ENCODE results near the gene CRTAC1.

The CRTAC1 gene

GRCh38 chr10:98013122-98013521, 17.3 kb downstream of the CRTAC1 start:
- Histone ChIP-seq H4K12ac (ENCODE audit: low read depth, low read length) (no peak overlapping the region), H3K79me1 (ENCODE audit: low read length) (no peaks in the 10 kb centered on the region), H3K23ac (ENCODE audit: low read length) (no peak overlapping the region), H3K27me3 (ENCODE audit: insufficient read depth, low read length) (no peaks in the 10 kb centered on the region), H3K79me2 (ENCODE audit: control insufficient read depth, insufficient read depth, low read length, poor library complexity) (no peaks in the 10 kb centered on the region), H3K4me2 (ENCODE audit: low read length) (no peak overlapping the region), H2BK12ac (ENCODE audit: low read length) (no peak overlapping the region), H3K4ac (ENCODE audit: low read depth, low read length) (no peak overlapping the region), H4K8ac (ENCODE audit: low read depth, low read length) (no peak overlapping the region), H3K4me1 (ENCODE audit: control insufficient read depth in 1 of 2, insufficient read depth in 2 of 2, low read length in 2 of 2) (no peaks in the 10 kb centered on the region), H3K9ac (ENCODE audit: low read length) (no peak overlapping the region), H4K91ac (ENCODE audit: low read depth, low read length) (no peak overlapping the region), H2AFZ (ENCODE audit: insufficient read depth, low read length, poor library complexity) (no peak overlapping the region), H3K4me3 (ENCODE audit: low read depth, low read length) (no peak overlapping the region), H2BK5ac (ENCODE audit: low read depth, low read length, poor library complexity) (no peak overlapping the region), H3K14ac (ENCODE audit: low read length) (no peak overlapping the region), H2BK120ac (ENCODE audit: insufficient read depth, low read length, poor library complexity) (no peak overlapping the region), H3K36me3 (ENCODE audit: control insufficient read depth in 1 of 2, insufficient read depth in 2 of 2, low read length in 2 of 2) (no peaks in the 10 kb centered on the region), H2AK5ac (ENCODE audit: low read length) (no peak overlapping the region), H3K18ac (ENCODE audit: low read length) (no peak overlapping the region), H3K9me3 (ENCODE audit: insufficient read depth, low read depth, low read length) (no peaks in the 10 kb centered on the region), H3K27ac (ENCODE audit: low read depth, low read length) (no peak overlapping the region)
- WGBS (ENCODE audit: extremely low coverage, insufficient coverage, insufficient read length), result no CpG with 5 or more reads among the region's 4 CpGs
- DNase-seq, result no peak

- no peak for DNase-seq
- no peak overlapping the region for H2BK120ac ChIP-seq (ENCODE audit: insufficient read depth, low read length, poor library complexity)
- H2BK5ac ChIP-seq (ENCODE audit: low read depth, low read length, poor library complexity), result no peak overlapping the region
- no peak overlapping the region for H3K9ac ChIP-seq (ENCODE audit: low read length)
- no peak overlapping the region for H3K4me2 ChIP-seq (ENCODE audit: low read length)
- no peak overlapping the region for H2AFZ ChIP-seq (ENCODE audit: insufficient read depth, low read length, poor library complexity)
- H4K8ac ChIP-seq (ENCODE audit: low read depth, low read length), result no peak overlapping the region
- H3K14ac ChIP-seq (ENCODE audit: low read length), result no peak overlapping the region
- no peaks in the 10 kb centered on the region for H3K36me3 ChIP-seq (ENCODE audit: control insufficient read depth in 1 of 2, insufficient read depth in 2 of 2, low read length in 2 of 2)
- H3K4me3 ChIP-seq (ENCODE audit: low read depth, low read length), result no peak overlapping the region
- no peak overlapping the region for H3K27ac ChIP-seq (ENCODE audit: low read depth, low read length)
- H4K12ac ChIP-seq (ENCODE audit: low read depth, low read length), result no peak overlapping the region
- H3K79me1 ChIP-seq (ENCODE audit: low read length), result no peaks in the 10 kb centered on the region
- H2AK5ac ChIP-seq (ENCODE audit: low read length), result no peak overlapping the region
- no peaks in the 10 kb centered on the region for H3K9me3 ChIP-seq (ENCODE audit: insufficient read depth, low read depth, low read length)
- H3K79me2 ChIP-seq (ENCODE audit: control insufficient read depth, insufficient read depth, low read length, poor library complexity), result no peaks in the 10 kb centered on the region
- H3K4ac ChIP-seq (ENCODE audit: low read depth, low read length), result no peak overlapping the region
- no peak overlapping the region for H2BK12ac ChIP-seq (ENCODE audit: low read length)
- no peaks in the 10 kb centered on the region for H3K27me3 ChIP-seq (ENCODE audit: insufficient read depth, low read length)
- H4K91ac ChIP-seq (ENCODE audit: low read depth, low read length), result no peak overlapping the region
- WGBS (ENCODE audit: extremely low coverage, insufficient coverage, insufficient read length), result no CpG with 5 or more reads among the region's 2 CpGs
- no peak overlapping the region for H3K18ac ChIP-seq (ENCODE audit: low read length)
- no peak overlapping the region for H3K23ac ChIP-seq (ENCODE audit: low read length)
- no peaks in the 10 kb centered on the region for H3K4me1 ChIP-seq (ENCODE audit: control insufficient read depth in 1 of 2, insufficient read depth in 2 of 2, low read length in 2 of 2)
Measured at GRCh38 chr10:98012644-98013043, 17.8 kb downstream of the CRTAC1 start.

- Histone ChIP-seq H3K18ac (ENCODE audit: low read length) (no peak overlapping the region), H3K4ac (ENCODE audit: low read depth, low read length) (no peak overlapping the region), H3K4me1 (ENCODE audit: control insufficient read depth in 1 of 2, insufficient read depth in 2 of 2, low read length in 2 of 2) (peaks cover 0 to 2% of the 10 kb centered on the region in 2 experiments), H3K9ac (ENCODE audit: low read length) (no peak overlapping the region), H2BK5ac (ENCODE audit: low read depth, low read length, poor library complexity) (no peak overlapping the region), H4K12ac (ENCODE audit: low read depth, low read length) (no peak overlapping the region), H4K91ac (ENCODE audit: low read depth, low read length) (no peak overlapping the region), H2BK12ac (ENCODE audit: low read length) (no peak overlapping the region), H3K36me3 (ENCODE audit: control insufficient read depth in 1 of 2, insufficient read depth in 2 of 2, low read length in 2 of 2) (no peaks in the 10 kb centered on the region), H2AFZ (ENCODE audit: insufficient read depth, low read length, poor library complexity) (no peak overlapping the region), H3K27ac (ENCODE audit: low read depth, low read length) (no peak overlapping the region), H4K8ac (ENCODE audit: low read depth, low read length) (no peak overlapping the region), H3K14ac (ENCODE audit: low read length) (no peak overlapping the region), H2AK5ac (ENCODE audit: low read length) (no peak overlapping the region), H3K4me3 (ENCODE audit: low read depth, low read length) (no peak overlapping the region), H3K9me3 (ENCODE audit: insufficient read depth, low read depth, low read length) (no peaks in the 10 kb centered on the region), H3K79me2 (ENCODE audit: control insufficient read depth, insufficient read depth, low read length, poor library complexity) (no peaks in the 10 kb centered on the region), H3K23ac (ENCODE audit: low read length) (no peak overlapping the region), H3K79me1 (ENCODE audit: low read length) (no peaks in the 10 kb centered on the region), H3K27me3 (ENCODE audit: insufficient read depth, low read length) (no peaks in the 10 kb centered on the region), H3K4me2 (ENCODE audit: low read length) (no peak overlapping the region), H2BK120ac (ENCODE audit: insufficient read depth, low read length, poor library complexity) (no peak overlapping the region)
- DNase-seq, result no peak
- no CpG with 5 or more reads among the region's 9 CpGs for WGBS (ENCODE audit: extremely low coverage, insufficient coverage, insufficient read length)
Measured at GRCh38 chr10:98010939-98011685, 19.3 kb downstream of the CRTAC1 start.

GRCh38 chr10:98006266-98006665, 24.2 kb downstream of the CRTAC1 start:
- DNase-seq, result no peak

More at GRCh38 chr10:98006266-98006665, 24.2 kb downstream of the CRTAC1 start:
- H2AFZ ChIP-seq (ENCODE audit: insufficient read depth, low read length, poor library complexity), result no peak overlapping the region
- no peaks in the 10 kb centered on the region for H3K79me1 ChIP-seq (ENCODE audit: low read length)
- H3K27me3 ChIP-seq (ENCODE audit: insufficient read depth, low read length), result no peaks in the 10 kb centered on the region
- no peak overlapping the region for H4K8ac ChIP-seq (ENCODE audit: low read depth, low read length)
- H3K9me3 ChIP-seq (ENCODE audit: insufficient read depth, low read depth, low read length), result no peaks in the 10 kb centered on the region
- H3K36me3 ChIP-seq (ENCODE audit: control insufficient read depth in 1 of 2, insufficient read depth in 2 of 2, low read length in 2 of 2), result no peaks in the 10 kb centered on the region
- H3K4me2 ChIP-seq (ENCODE audit: low read length), result peak overlapping the region; percentile 19
- H4K91ac ChIP-seq (ENCODE audit: low read depth, low read length), result no peak overlapping the region
- H2AK5ac ChIP-seq (ENCODE audit: low read length), result no peak overlapping the region
- no peaks in the 10 kb centered on the region for H3K79me2 ChIP-seq (ENCODE audit: control insufficient read depth, insufficient read depth, low read length, poor library complexity)
- H3K18ac ChIP-seq (ENCODE audit: low read length), result no peak overlapping the region
- no CpG with 5 or more reads among the region's 12 CpGs for WGBS (ENCODE audit: extremely low coverage, insufficient coverage, insufficient read length)
- no peak overlapping the region for H3K23ac ChIP-seq (ENCODE audit: low read length)
- H3K27ac ChIP-seq (ENCODE audit: low read depth, low read length), result no peak overlapping the region
- H3K4me3 ChIP-seq (ENCODE audit: low read depth, low read length), result no peak overlapping the region
- no peak overlapping the region for H3K4ac ChIP-seq (ENCODE audit: low read depth, low read length)
- H3K9ac ChIP-seq (ENCODE audit: low read length), result no peak overlapping the region
- H2BK120ac ChIP-seq (ENCODE audit: insufficient read depth, low read length, poor library complexity), result no peak overlapping the region
- no peak overlapping the region for H4K12ac ChIP-seq (ENCODE audit: low read depth, low read length)
- no peak overlapping the region for H2BK5ac ChIP-seq (ENCODE audit: low read depth, low read length, poor library complexity)
- H2BK12ac ChIP-seq (ENCODE audit: low read length), result no peak overlapping the region
- no peak overlapping the region for H3K14ac ChIP-seq (ENCODE audit: low read length)
- peaks cover 0 to 2% of the 10 kb centered on the region in 2 experiments for H3K4me1 ChIP-seq (ENCODE audit: control insufficient read depth in 1 of 2, insufficient read depth in 2 of 2, low read length in 2 of 2)

All from trophoblast cell (in vitro differentiated cells and primary cell).